C4-2B (cell line): ENCODE measurements around the gene DGKD.

Source experiments
- CTCF ChIP-seq: fragments of 450-650 bp; conservative IDR thresholded peaks from 2 replicates; pipeline ENCODE4 v1.5.1; 2017; ENCODE audit warnings: mild to moderate bottlenecking
- ZFX ChIP-seq: fragments of 450-650 bp; IDR thresholded peaks from 2 replicates; pipeline ENCODE4 v1.6.1; 2017

- no peak for TF ChIP-seq CTCF
- no peak for TF ChIP-seq ZFX
Measured at GRCh38 chr2:233463586-233463985, 109.3 kb downstream of the DGKD start.
